ENCODE data around the gene LIMK1.

DNA sequence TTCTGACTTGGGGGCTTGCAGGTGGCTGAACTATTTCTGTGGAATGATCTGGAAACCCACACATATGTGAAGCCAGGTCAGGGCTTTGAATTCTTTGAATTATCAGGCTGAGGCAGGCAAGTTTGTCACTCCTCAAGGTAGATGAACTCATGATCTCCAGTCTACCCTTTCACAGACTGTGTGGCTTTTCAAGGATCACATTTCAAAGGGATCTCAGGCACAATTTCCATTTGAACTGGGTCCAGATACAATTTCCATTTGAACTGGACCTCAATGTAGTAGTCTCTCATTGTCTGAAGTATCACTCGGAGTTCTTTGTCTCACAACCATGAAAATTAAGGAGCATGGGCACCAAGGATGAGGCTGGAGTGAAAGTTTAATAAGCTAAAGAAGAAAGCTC is 64.9 kb downstream of the LIMK1 start:
- TF ChIP-seq GABPA (IDR thresholded peaks at IDR 0.05 in 1 of 2, conservative IDR thresholded peaks at IDR 0.05 in 1 of 2) (no peak), JUND (IDR thresholded peaks at IDR 0.05) (no peak)
- TF ChIP-seq, protein P1, sequence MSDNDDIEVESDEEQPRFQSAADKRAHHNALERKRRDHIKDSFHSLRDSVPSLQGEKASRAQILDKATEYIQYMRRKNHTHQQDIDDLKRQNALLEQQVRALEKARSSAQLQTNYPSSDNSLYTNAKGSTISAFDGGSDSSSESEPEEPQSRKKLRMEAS (IDR thresholded peaks at IDR 0.05), result no peak

Data from liver (tissue), 2 donors.